ENCODE measurements around the gene EBF3. TPM values are rescaled to one million over a fixed set of nuclear protein-coding genes. Genes with fewer than 3 reads are reported as not detected.

The EBF3 gene
- total and polyA plus RNA-seq, 2 experiments from 2014 or later: 0.27 to 0.49 TPM

GRCh38 chr10:129814681-129815646, 149.1 kb downstream of the EBF3 start:
- Histone ChIP-seq H3K9me2 (ENCODE audit: insufficient read depth) (no peaks in the 10 kb centered on the region), H3K27me3 (ENCODE audit: insufficient read depth) (no peaks in the 10 kb centered on the region), H3K36me3 (ENCODE audit: insufficient read depth) (peaks cover 7% of the 10 kb centered on the region; the same call in 1 of the 2 replicates), H3F3A (replicated peaks; ENCODE audit: low read depth) (no peaks in the 10 kb centered on the region), H4K20me1 (replicated peaks; ENCODE audit: insufficient read depth) (no peaks in the 10 kb centered on the region), H3K4me2 (no peak overlapping the region), H2AFZ (no peak overlapping the region), H3K79me2 (replicated peaks; ENCODE audit: insufficient read depth) (no peaks in the 10 kb centered on the region), H3K27ac (ENCODE audit: low read depth) (no peak overlapping the region), H3K4me1 (ENCODE audit: insufficient read depth) (no peaks in the 10 kb centered on the region), H3K4me3 (no peak overlapping the region)
- ATAC-seq: no peak
- H3K27me3 Mint-ChIP-seq (ENCODE audit: insufficient read depth, low read depth, poor library complexity): peaks cover 11% of the 10 kb centered on the region
- no peak overlapping the region for H3K27ac Mint-ChIP-seq
- H3K4me1 Mint-ChIP-seq: no peaks in the 10 kb centered on the region
- H3K9me3 Mint-ChIP-seq: peaks cover 19% of the 10 kb centered on the region
- DNase-seq (ENCODE audit: low spot score): no peak
- TF ChIP-seq, protein P1, sequence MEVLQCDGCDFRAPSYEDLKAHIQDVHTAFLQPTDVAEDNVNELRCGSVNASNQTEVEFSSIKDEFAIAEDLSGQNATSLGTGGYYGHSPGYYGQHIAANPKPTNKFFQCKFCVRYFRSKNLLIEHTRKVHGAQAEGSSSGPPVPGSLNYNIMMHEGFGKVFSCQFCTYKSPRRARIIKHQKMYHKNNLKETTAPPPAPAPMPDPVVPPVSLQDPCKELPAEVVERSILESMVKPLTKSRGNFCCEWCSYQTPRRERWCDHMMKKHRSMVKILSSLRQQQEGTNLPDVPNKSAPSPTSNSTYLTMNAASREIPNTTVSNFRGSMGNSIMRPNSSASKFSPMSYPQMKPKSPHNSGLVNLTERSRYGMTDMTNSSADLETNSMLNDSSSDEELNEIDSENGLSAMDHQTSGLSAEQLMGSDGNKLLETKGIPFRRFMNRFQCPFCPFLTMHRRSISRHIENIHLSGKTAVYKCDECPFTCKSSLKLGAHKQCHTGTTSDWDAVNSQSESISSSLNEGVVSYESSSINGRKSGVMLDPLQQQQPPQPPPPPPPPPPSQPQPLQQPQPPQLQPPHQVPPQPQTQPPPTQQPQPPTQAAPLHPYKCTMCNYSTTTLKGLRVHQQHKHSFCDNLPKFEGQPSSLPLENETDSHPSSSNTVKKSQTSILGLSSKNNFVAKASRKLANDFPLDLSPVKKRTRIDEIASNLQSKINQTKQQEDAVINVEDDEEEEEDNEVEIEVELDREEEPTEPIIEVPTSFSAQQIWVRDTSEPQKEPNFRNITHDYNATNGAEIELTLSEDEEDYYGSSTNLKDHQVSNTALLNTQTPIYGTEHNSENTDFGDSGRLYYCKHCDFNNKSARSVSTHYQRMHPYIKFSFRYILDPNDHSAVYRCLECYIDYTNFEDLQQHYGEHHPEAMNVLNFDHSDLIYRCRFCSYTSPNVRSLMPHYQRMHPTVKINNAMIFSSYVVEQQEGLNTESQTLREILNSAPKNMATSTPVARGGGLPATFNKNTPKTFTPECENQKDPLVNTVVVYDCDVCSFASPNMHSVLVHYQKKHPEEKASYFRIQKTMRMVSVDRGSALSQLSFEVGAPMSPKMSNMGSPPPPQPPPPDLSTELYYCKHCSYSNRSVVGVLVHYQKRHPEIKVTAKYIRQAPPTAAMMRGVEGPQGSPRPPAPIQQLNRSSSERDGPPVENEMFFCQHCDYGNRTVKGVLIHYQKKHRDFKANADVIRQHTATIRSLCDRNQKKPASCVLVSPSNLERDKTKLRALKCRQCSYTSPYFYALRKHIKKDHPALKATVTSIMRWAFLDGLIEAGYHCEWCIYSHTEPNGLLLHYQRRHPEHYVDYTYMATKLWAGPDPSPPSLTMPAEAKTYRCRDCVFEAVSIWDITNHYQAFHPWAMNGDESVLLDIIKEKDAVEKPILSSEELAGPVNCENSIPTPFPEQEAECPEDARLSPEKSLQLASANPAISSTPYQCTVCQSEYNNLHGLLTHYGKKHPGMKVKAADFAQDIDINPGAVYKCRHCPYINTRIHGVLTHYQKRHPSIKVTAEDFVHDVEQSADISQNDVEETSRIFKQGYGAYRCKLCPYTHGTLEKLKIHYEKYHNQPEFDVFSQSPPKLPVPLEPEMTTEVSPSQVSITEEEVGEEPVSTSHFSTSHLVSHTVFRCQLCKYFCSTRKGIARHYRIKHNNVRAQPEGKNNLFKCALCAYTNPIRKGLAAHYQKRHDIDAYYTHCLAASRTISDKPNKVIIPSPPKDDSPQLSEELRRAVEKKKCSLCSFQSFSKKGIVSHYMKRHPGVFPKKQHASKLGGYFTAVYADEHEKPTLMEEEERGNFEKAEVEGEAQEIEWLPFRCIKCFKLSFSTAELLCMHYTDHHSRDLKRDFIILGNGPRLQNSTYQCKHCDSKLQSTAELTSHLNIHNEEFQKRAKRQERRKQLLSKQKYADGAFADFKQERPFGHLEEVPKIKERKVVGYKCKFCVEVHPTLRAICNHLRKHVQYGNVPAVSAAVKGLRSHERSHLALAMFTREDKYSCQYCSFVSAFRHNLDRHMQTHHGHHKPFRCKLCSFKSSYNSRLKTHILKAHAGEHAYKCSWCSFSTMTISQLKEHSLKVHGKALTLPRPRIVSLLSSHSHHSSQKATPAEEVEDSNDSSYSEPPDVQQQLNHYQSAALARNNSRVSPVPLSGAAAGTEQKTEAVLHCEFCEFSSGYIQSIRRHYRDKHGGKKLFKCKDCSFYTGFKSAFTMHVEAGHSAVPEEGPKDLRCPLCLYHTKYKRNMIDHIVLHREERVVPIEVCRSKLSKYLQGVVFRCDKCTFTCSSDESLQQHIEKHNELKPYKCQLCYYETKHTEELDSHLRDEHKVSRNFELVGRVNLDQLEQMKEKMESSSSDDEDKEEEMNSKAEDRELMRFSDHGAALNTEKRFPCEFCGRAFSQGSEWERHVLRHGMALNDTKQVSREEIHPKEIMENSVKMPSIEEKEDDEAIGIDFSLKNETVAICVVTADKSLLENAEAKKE (CRISPR knock-in tag; IDR thresholded peaks at IDR 0.05): no peak
- TF ChIP-seq CTCF (conservative IDR thresholded peaks at IDR 0.05; ENCODE audit: low read depth in 2 of 2) (no peak), JUNB (IDR thresholded peaks at IDR 0.05; ENCODE audit: unreplicated experiment) (no peak), ZNF114 (CRISPR knock-in tag; IDR thresholded peaks at IDR 0.05) (no peak)
- H3K36me3 Mint-ChIP-seq (ENCODE audit: low read depth): peaks cover 13% of the 10 kb centered on the region; the same call in 2 of the 3 replicates
- H3K4me3 Mint-ChIP-seq: no peak overlapping the region
